Right lobe of liver (tissue), 4 donors: ENCODE data around the gene TMED4.

Experiments used
- CTCF ChIP-seq, 4 donors: fragments of 200-600 bp in 3 of 4; fragments of 450-650 bp in 1 of 4; IDR thresholded peaks; one replicate each; pipeline versions ENCODE4 v1.5.1 to v1.8.0; 2016 to 2022; ENCODE audit warnings: antibody characterized with exemption in 4 of 4, mild to moderate bottlenecking in 2 of 4
- POLR2A ChIP-seq: fragments of 450-650 bp; IDR thresholded peaks from one replicate; pipeline ENCODE4 v1.6.1; 2017; ENCODE audit warnings: antibody characterized with exemption, mild to moderate bottlenecking
- donor health status: DM: no; HTN: no; CAD: no.
- donor health status: DM: no; HTN: no; CAD: no.
- donor health status: DM: no; HTN: yes; CAD: no.

GRCh38 chr7:44538798-44539668 is 43.0 kb downstream of the TMED4 start:
- TF ChIP-seq CTCF (IDR thresholded peaks at IDR 0.05) (no peak), POLR2A (no peak)
